ENCODE measurements around the gene FSTL4.

GRCh38 chr5:133358271-133358670, 254.1 kb downstream of the FSTL4 start:
- TF ChIP-seq CTCF (IDR thresholded peaks at IDR 0.05) (no peak), POLR2A (IDR thresholded peaks at IDR 0.05) (no peak)

All from transverse colon (tissue), 3 donors.